IPS-18a (cell line): ENCODE measurements around the gene TNFRSF12A.

Source experiments
- H3K27ac ChIP-seq: one replicate; pipeline ENCODE4 v1.5.1; 2013; ENCODE audit warnings: low read length
- H3K27me3 ChIP-seq: one replicate; pipeline ENCODE4 v1.6.1; 2013; ENCODE audit warnings: mild to moderate bottlenecking, low read length; ENCODE audit not compliant: control insufficient read depth, insufficient read depth
- H3K36me3 ChIP-seq: one replicate; pipeline ENCODE4 v1.6.1; 2013; ENCODE audit warnings: low read depth, low read length; ENCODE audit not compliant: control insufficient read depth
- H3K4me1 ChIP-seq: one replicate; pipeline ENCODE4 v1.6.1; 2013; ENCODE audit warnings: low read depth, low read length; ENCODE audit not compliant: control insufficient read depth
- H3K4me3 ChIP-seq: one replicate; pipeline ENCODE4 v1.5.1; 2013; ENCODE audit warnings: low read length
- H3K9ac ChIP-seq: one replicate; pipeline ENCODE4 v1.6.1; 2013; ENCODE audit warnings: mild to moderate bottlenecking, low read length, moderate library complexity
- H3K9me3 ChIP-seq: one replicate; pipeline ENCODE4 v1.6.1; 2013; ENCODE audit warnings: low read depth, low read length; ENCODE audit not compliant: control insufficient read depth

Gene TNFRSF12A

DNA sequence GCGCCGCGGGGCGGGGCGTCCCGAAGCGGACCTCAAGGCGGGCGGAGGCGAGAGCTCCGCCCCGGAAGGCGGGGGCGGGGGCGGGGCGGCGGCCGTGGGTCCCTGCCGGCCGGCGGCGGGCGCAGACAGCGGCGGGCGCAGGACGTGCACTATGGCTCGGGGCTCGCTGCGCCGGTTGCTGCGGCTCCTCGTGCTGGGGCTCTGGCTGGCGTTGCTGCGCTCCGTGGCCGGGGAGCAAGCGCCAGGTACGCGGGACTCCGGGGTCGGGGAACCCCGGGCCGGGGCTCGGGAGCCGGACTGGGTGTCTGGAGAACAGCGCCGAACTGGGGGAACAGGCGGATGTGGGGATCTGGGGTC lies at the start of gene TNFRSF12A:
TNFRSF12A (plus strand) TSS at position 122 of the 357 bp plus-strand sequence; CDS start at position 152, 30 bp downstream.
- peaks cover 15% of the 10 kb centered on the region for H3K36me3 ChIP-seq
- peak within 1 kb of the TSS; percentile 99 for H3K9ac ChIP-seq
- H3K4me1 ChIP-seq, result peaks cover 25% of the 10 kb centered on the region
- H3K27me3 ChIP-seq, result peaks cover 4% of the 10 kb centered on the region
- H3K4me3 ChIP-seq, result peak within 1 kb of the TSS; percentile 99
- H3K9me3 ChIP-seq, result no peaks in the 10 kb centered on the region
- peak within 1 kb of the TSS; percentile 94 for H3K27ac ChIP-seq

DNA sequence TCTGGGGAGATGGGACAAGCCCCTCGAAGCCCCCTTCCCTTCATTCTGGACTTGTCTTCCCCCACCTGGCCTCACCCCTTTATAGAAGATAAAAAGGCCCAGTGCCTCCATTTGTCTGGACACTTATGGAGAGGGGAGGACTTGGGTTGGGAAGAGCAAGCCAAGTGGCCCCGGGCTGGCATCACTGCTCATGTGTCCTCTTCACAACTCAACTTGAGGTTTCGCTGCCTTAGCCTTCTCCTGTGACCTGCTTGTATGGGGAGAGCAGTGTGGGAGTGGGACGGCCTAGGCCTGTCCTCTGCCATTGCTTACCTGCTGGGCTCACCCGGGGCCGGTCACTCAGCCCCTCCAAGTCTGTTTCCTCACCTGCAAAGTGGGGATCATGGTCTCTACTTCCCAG lies 49.6 kb upstream of the TNFRSF12A start:
- Histone ChIP-seq H3K36me3 (peaks cover 14% of the 10 kb centered on the region), H3K9me3 (no peaks in the 10 kb centered on the region), H3K27ac (no peak overlapping the region), H3K4me1 (peaks cover 6% of the 10 kb centered on the region), H3K9ac (peak overlapping the region; percentile 67), H3K27me3 (peaks cover 31% of the 10 kb centered on the region), H3K4me3 (peak overlapping the region; percentile 80)

GRCh38 chr16:2971134-2971984 lies 48.8 kb upstream of the TNFRSF12A start:
- Histone ChIP-seq H3K9me3 (no peaks in the 10 kb centered on the region), H3K36me3 (peaks cover 14% of the 10 kb centered on the region), H3K4me1 (peaks cover 6% of the 10 kb centered on the region), H3K27ac (no peak overlapping the region), H3K9ac (no peak overlapping the region), H3K4me3 (peak overlapping the region; percentile 80), H3K27me3 (peaks cover 23% of the 10 kb centered on the region)

- Histone ChIP-seq H3K4me3 (no peak overlapping the region), H3K9ac (no peak overlapping the region), H3K27me3 (peaks cover 15% of the 10 kb centered on the region), H3K4me1 (peaks cover 6% of the 10 kb centered on the region), H3K9me3 (no peaks in the 10 kb centered on the region), H3K27ac (no peak overlapping the region), H3K36me3 (peaks cover 14% of the 10 kb centered on the region)
Observed at GRCh38 chr16:2971985-2972784, 48.0 kb upstream of the TNFRSF12A start.

DNA sequence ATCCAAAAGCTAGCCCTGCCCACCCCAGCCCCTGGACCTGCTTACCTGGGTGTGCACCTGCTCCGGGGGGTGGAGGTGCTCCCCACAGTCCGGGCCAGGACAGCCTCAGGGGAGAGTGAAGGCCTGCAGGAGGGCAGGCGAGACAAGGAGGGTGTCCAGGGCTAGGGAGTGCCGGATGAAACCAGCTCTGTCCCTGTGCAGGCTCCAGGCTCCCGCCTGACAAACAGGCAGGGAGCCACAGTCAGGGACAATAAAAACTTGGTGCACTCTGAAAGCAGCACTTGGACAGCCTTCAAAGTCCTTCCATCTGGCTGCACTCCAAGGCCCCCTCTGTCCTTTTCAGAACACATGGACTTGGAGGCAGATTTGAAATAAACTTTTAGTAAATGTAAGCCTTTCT lies 47.1 kb upstream of the TNFRSF12A start:
- Histone ChIP-seq H3K36me3 (peaks cover 14% of the 10 kb centered on the region), H3K4me1 (peaks cover 6% of the 10 kb centered on the region), H3K4me3 (no peak overlapping the region), H3K27me3 (peaks cover 5% of the 10 kb centered on the region), H3K27ac (no peak overlapping the region), H3K9ac (no peak overlapping the region), H3K9me3 (no peaks in the 10 kb centered on the region)

- Histone ChIP-seq H3K9me3 (no peaks in the 10 kb centered on the region), H3K36me3 (peaks cover 14% of the 10 kb centered on the region), H3K9ac (no peak overlapping the region), H3K4me1 (no peaks in the 10 kb centered on the region), H3K27me3 (no peaks in the 10 kb centered on the region), H3K4me3 (no peak overlapping the region), H3K27ac (no peak overlapping the region)
Observed at GRCh38 chr16:2973605-2974318, 46.4 kb upstream of the TNFRSF12A start.

GRCh38 chr16:2974319-2975056 lies 45.7 kb upstream of the TNFRSF12A start:
- H3K27me3 ChIP-seq, result no peaks in the 10 kb centered on the region
- no peaks in the 10 kb centered on the region for H3K4me1 ChIP-seq

DNA sequence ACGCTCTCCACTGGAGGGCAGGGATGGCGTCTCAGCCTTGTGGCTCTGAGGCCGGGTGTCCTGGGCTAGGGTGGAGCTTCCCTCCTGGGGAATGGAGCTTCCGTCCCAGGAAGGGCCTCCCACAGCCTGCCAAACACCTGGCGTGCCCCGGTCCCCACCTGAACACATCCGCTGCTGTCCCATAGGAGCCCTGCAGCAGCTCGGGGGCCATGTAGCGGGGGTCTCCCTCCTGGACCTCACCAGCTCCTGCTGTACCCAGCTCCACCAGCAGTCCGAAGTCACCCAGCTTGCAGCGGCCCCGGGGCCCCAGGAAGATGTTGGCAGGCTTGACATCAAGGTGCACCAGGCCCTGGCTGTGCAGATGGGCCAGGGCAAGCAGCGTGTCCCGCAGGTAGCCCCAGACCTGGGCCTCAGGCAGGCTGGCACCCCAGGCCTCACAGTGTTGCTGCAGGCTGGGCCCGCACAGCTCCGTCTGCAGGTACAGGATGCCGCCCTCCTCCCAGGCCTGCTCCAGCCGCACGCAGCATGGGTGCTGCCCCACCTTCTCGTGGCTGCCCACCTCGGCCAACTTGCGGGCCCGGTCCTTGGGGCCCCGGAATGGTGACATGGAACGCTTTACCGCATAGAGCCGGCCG lies 44.9 kb upstream of the TNFRSF12A start:
- H3K27ac ChIP-seq, result no peak overlapping the region
- peaks cover 14% of the 10 kb centered on the region for H3K36me3 ChIP-seq
- H3K4me3 ChIP-seq, result no peak overlapping the region
- no peaks in the 10 kb centered on the region for H3K27me3 ChIP-seq
- no peaks in the 10 kb centered on the region for H3K4me1 ChIP-seq
- no peaks in the 10 kb centered on the region for H3K9me3 ChIP-seq
- no peak overlapping the region for H3K9ac ChIP-seq

More at GRCh38 chr16:2974319-2975056, 45.7 kb upstream of the TNFRSF12A start:
- H3K36me3 ChIP-seq, result peaks cover 14% of the 10 kb centered on the region
- H3K4me3 ChIP-seq, result no peak overlapping the region
- H3K9ac ChIP-seq, result no peak overlapping the region
- H3K27ac ChIP-seq, result no peak overlapping the region
- H3K9me3 ChIP-seq, result no peaks in the 10 kb centered on the region

GRCh38 chr16:2976201-2976600 lies 44.0 kb upstream of the TNFRSF12A start:
- H3K4me1 ChIP-seq, result peaks cover under 1% of the 10 kb centered on the region
- no peaks in the 10 kb centered on the region for H3K27me3 ChIP-seq
- peaks cover 14% of the 10 kb centered on the region for H3K36me3 ChIP-seq
- H3K9me3 ChIP-seq, result no peaks in the 10 kb centered on the region
- H3K27ac ChIP-seq, result no peak overlapping the region
- H3K4me3 ChIP-seq, result no peak overlapping the region
- no peak overlapping the region for H3K9ac ChIP-seq

GRCh38 chr16:2976673-2977072 lies 43.5 kb upstream of the TNFRSF12A start:
- H3K36me3 ChIP-seq, result peaks cover 14% of the 10 kb centered on the region
- no peaks in the 10 kb centered on the region for H3K27me3 ChIP-seq
- H3K9ac ChIP-seq, result no peak overlapping the region
- no peaks in the 10 kb centered on the region for H3K9me3 ChIP-seq
- H3K27ac ChIP-seq, result no peak overlapping the region
- H3K4me1 ChIP-seq, result peaks cover 6% of the 10 kb centered on the region
- H3K4me3 ChIP-seq, result no peak overlapping the region
